SH-SY5Y (cell line): ENCODE measurements around the gene SLC41A1.

Experiments used
- GATA2 ChIP-seq: IDR thresholded peaks from 2 replicates; pipeline ENCODE4 v1.6.1; 2011; ENCODE audit warnings: mild to moderate bottlenecking, low read depth, low read length
- GATA3 ChIP-seq: IDR thresholded peaks from 2 replicates; pipeline ENCODE4 v1.6.1; 2011; ENCODE audit warnings: low read depth, mild to moderate bottlenecking, low read length, moderate library complexity

DNA sequence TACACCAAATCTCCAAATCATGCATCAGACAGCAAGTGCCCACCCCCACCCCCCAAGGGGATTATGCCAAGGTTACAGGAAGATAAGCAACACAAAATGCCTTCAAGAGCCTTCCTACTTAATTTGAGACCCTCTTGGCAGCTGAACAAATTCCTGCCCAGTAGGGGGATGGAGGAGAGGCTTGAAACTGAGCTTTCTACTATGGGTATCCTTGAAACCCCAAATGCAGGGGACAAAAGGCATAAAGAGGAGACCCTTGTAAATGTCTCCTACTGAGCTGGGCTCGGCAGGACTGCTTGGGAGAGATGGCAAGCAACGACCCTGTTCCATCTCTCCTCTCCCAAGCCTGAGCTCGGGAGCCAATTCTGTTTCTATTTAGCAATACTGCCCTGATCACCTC, 3.5 kb downstream of the SLC41A1 start:
- TF ChIP-seq GATA3, result no peak
- no peak for TF ChIP-seq GATA2
